Measurements from ENCODE around the gene GLB1L. TPM values are rescaled to one million over a fixed set of nuclear protein-coding genes. Genes with fewer than 3 reads are reported as not detected.

The GLB1L gene
- total and polyA plus RNA-seq, 2 of the 8 experiments (the other 6 are each of a cell fraction or from before 2014, with no cell fraction given), result 3.7 to 4.0 TPM

DNA sequence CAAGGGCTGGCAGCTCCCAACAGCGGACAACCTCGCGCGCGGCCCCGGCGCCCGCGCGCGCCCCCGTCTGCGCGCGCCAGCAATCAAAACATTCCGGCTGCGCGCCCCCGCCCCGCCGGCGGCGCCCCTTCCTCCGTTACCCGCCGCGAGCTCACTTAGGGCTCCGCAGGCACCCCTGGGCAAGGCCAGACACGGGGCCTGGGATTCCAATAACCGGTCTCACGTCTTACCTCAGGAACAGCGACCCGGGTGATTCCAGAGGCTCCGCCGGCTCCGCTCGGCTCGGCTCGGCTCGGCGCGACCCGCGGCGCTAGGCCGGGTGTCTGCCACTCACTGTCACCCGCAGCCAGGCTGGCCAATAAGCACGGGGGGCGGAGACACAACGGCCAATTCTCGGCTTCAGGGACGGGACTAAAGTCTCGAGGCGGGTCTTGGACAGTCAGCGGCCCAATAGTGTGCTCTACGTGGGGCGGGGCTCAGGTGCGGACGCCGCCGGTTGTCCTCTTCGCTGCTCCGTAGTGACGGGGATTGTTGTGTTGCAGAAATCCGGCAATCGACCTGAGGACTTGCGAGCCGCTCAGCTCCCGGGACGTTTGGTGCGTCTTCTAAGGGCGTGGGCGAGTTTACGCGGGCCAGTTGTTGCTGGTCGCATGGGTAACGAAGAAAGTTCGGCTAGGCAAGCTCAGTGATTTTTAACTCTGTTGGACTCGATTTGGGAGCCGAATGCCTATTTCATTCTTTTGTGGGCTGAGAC lies 15.8 kb downstream of the GLB1L start, which contains the start of the genes ANKZF1 and ATG9A (continued):
- no peak for TF ChIP-seq JUND (IDR thresholded peaks at IDR 0.05; ENCODE audit: low read length)
- TF ChIP-seq KDM5A (IDR thresholded peaks at IDR 0.05; ENCODE audit: low read length), result 0 out of 2 replicates have a peak, but pooled peaks have one; percentile 11
- TF ChIP-seq RFX5 (IDR thresholded peaks at IDR 0.05; ENCODE audit: borderline replicate concordance, low read depth, low read length), result no peak
- peak; percentile 82 for TF ChIP-seq POLR2AphosphoS5 (IDR thresholded peaks at IDR 0.05; ENCODE audit: low read depth, low read length)
- TF ChIP-seq BACH1 (IDR thresholded peaks at IDR 0.05; ENCODE audit: low read length), result peak; percentile 10; the same call in 1 of the 2 replicates
- TF ChIP-seq SRF (IDR thresholded peaks at IDR 0.05; ENCODE audit: low read depth, low read length), result no peak
- 0 out of 3 replicates have a peak, but pooled peaks of 1 of the 2 experiments have one; percentile 13 for TF ChIP-seq EP300 (IDR thresholded peaks at IDR 0.05; ENCODE audit: borderline replicate concordance in 1 of 2, low read depth in 2 of 2, low read length in 2 of 2)
- TF ChIP-seq SP1 (IDR thresholded peaks at IDR 0.05; ENCODE audit: low read depth, low read length), result peak; percentile 97
- TF ChIP-seq EGR1 (IDR thresholded peaks at IDR 0.05; ENCODE audit: borderline replicate concordance, low read depth, low read length), result peak; percentile 60; the same call in 1 of the 2 replicates
- TF ChIP-seq KDM1A (IDR thresholded peaks at IDR 0.05; ENCODE audit: borderline replicate concordance, low read length), result no peak
- TF ChIP-seq RBBP5 (IDR thresholded peaks at IDR 0.05; ENCODE audit: borderline replicate concordance, low read depth, low read length), result peak; percentile 26; the same call in 1 of the 2 replicates
- TF ChIP-seq SAP30 (IDR thresholded peaks at IDR 0.05; ENCODE audit: insufficient read depth, insufficient replicate concordance, low read length), result peak; percentile 78
- TF ChIP-seq, protein P1, sequence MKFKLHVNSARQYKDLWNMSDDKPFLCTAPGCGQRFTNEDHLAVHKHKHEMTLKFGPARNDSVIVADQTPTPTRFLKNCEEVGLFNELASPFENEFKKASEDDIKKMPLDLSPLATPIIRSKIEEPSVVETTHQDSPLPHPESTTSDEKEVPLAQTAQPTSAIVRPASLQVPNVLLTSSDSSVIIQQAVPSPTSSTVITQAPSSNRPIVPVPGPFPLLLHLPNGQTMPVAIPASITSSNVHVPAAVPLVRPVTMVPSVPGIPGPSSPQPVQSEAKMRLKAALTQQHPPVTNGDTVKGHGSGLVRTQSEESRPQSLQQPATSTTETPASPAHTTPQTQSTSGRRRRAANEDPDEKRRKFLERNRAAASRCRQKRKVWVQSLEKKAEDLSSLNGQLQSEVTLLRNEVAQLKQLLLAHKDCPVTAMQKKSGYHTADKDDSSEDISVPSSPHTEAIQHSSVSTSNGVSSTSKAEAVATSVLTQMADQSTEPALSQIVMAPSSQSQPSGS (IDR thresholded peaks at IDR 0.05; ENCODE audit: low read length), result peak; percentile 50; the same call in 1 of the 2 replicates
- no peak for TF ChIP-seq JUN (IDR thresholded peaks at IDR 0.05; ENCODE audit: low read depth, low read length)
- no peak for TF ChIP-seq SIX5 (IDR thresholded peaks at IDR 0.05; ENCODE audit: low read depth, low read length)
- TF ChIP-seq SIRT6 (IDR thresholded peaks at IDR 0.05; ENCODE audit: low read length), result no peak
- no peak for TF ChIP-seq CBX5 (IDR thresholded peaks at IDR 0.05; ENCODE audit: low read depth, low read length)
- TF ChIP-seq HDAC2 (IDR thresholded peaks at IDR 0.05; ENCODE audit: borderline replicate concordance in 1 of 2, low read depth in 2 of 2, low read length in 2 of 2), result no peak
- no peak for TF ChIP-seq CTCF (IDR thresholded peaks at IDR 0.05; ENCODE audit: control extremely low read depth in 1 of 3, insufficient read depth in 1 of 3, low read depth in 1 of 3, low read length in 3 of 3)
- peak; percentile 67; the same call in 1 of the 2 replicates for TF ChIP-seq SP2 (IDR thresholded peaks at IDR 0.05; ENCODE audit: low read length)
